Endothelial cell of umbilical vein (primary cell): ENCODE measurements around the gene STOML3. TPM values are rescaled to one million over a fixed set of nuclear protein-coding genes. Genes with fewer than 3 reads are reported as not detected.

ENCODE experiments used
- BruUV-seq: library from RNA; stranded (reverse); fragments of 400-500 nt; replicated peaks from 2 replicates; lab custom pipeline; 2021; lab: Mats Ljungman, UMichigan
- CTCF ChIA-PET: fragments of 300-600, 350-600 bp; sonication (Branson Sonifier 250); formaldehyde crosslinking; loops from one replicate; lab custom pipeline; 2021; ENCODE audit warnings: antibody characterized with exemption, inconsistent platforms; lab: Charles Lee
- POLR2A ChIA-PET: fragments of 300-600, 350-600 bp; sonication (Branson Sonifier 250); formaldehyde crosslinking; loops from one replicate; lab custom pipeline; 2021; ENCODE audit warnings: antibody characterized with exemption, inconsistent platforms; lab: Charles Lee
- DNase-seq: peaks from one replicate; pipeline ENCODE4 v3.0.0-alpha.2; 2011; ENCODE audit warnings: low read depth, low spot score
- FAIRE-seq: peaks from 2 replicates; lab custom pipeline; 2011; peaks lifted over from hg19 to GRCh38; lab: Jason Lieb, UNC
- H2AFZ ChIP-seq: 2 replicates; pipeline ENCODE4 v1.6.0; 2012; ENCODE audit warnings: low read depth, low read length, control low read depth, inconsistent platforms
- H3K27ac ChIP-seq: 2 replicates; pipeline ENCODE4 v1.5.1; 2011; ENCODE audit warnings: low read depth, mild to moderate bottlenecking, control low read depth, low read length, moderate library complexity; ENCODE audit not compliant: insufficient read depth
- H3K27me3 ChIP-seq, 2 experiments: 2 replicates each; pipeline versions ENCODE4 v1.6.0 to v1.6.1; 2011; ENCODE audit warnings: low read length in 2 of 2, mixed read lengths in 1 of 2; ENCODE audit not compliant: control insufficient read depth in 2 of 2, insufficient read depth in 2 of 2
- H3K36me3 ChIP-seq, 2 experiments: 2 replicates in 1 of 2; 3 replicates in 1 of 2; pipeline ENCODE4 v1.5.1; 2011; ENCODE audit warnings: low read length in 2 of 2, mild to moderate bottlenecking in 1 of 2, moderate library complexity in 1 of 2; ENCODE audit not compliant: control insufficient read depth in 2 of 2, insufficient read depth in 2 of 2; ENCODE audit errors: extremely low read depth in 1 of 2
- H3K4me1 ChIP-seq: 3 replicates; pipeline ENCODE4 v1.5.1; 2011; ENCODE audit warnings: mild to moderate bottlenecking, low read length; ENCODE audit not compliant: control insufficient read depth, insufficient read depth; ENCODE audit errors: extremely low read depth
- H3K4me2 ChIP-seq: 2 replicates; pipeline ENCODE4 v1.6.1; 2011; ENCODE audit warnings: low read length, control low read depth, mixed read lengths; ENCODE audit not compliant: insufficient read depth
- H3K4me3 ChIP-seq, 3 experiments: fragments of 200-600 bp in 1 of 3; sonication (generic), shearing (Covaris generic) in 1 of 3; replicated peaks in 1 of 3; 2 replicates each; pipeline ENCODE4 v1.5.1; 2011 to 2016; ENCODE audit warnings: control low read depth in 3 of 3, low read length in 3 of 3, mild to moderate bottlenecking in 2 of 3, inconsistent platforms in 1 of 3, low read depth in 1 of 3, moderate library complexity in 1 of 3; ENCODE audit not compliant: insufficient read depth in 1 of 3
- H3K79me2 ChIP-seq: 2 replicates; pipeline ENCODE4 v1.6.0; 2012; ENCODE audit warnings: low read length, inconsistent platforms; ENCODE audit not compliant: control insufficient read depth, insufficient read depth
- H3K9ac ChIP-seq: replicated peaks from 2 replicates; pipeline ENCODE3; 2011; ENCODE audit warnings: low read length, control low read depth; ENCODE audit not compliant: insufficient read depth; ENCODE audit errors: extremely low read depth
- H3K9me1 ChIP-seq: replicated peaks from 3 replicates; pipeline ENCODE4 v1.6.0; 2011; ENCODE audit warnings: mild to moderate bottlenecking, low read length; ENCODE audit not compliant: control insufficient read depth, insufficient read depth; ENCODE audit errors: extremely low read depth
- H3K9me3 ChIP-seq: replicated peaks from 2 replicates; pipeline ENCODE4 v1.5.1; 2012; ENCODE audit warnings: low read length, inconsistent platforms; ENCODE audit not compliant: control insufficient read depth, insufficient read depth
- H4K20me1 ChIP-seq: replicated peaks from 2 replicates; pipeline ENCODE3; 2011; ENCODE audit warnings: mild to moderate bottlenecking, low read length; ENCODE audit not compliant: control insufficient read depth, insufficient read depth; ENCODE audit errors: extremely low read depth
- FOS ChIP-seq: IDR thresholded peaks from 2 replicates; pipeline ENCODE4 v1.6.1; 2011; ENCODE audit warnings: mild to moderate bottlenecking, low read length, moderate library complexity, borderline replicate concordance; ENCODE audit not compliant: insufficient read depth
- JUN ChIP-seq: IDR thresholded peaks from 2 replicates; pipeline ENCODE4 v1.6.1; 2011; ENCODE audit warnings: borderline replicate concordance, low read depth; ENCODE audit not compliant: insufficient read length, insufficient read depth
- MYC ChIP-seq: IDR thresholded peaks from one replicate; pipeline ENCODE4 v1.6.1; 2011; ENCODE audit warnings: mild to moderate bottlenecking, low read depth, low read length
- POLR2A ChIP-seq: IDR thresholded peaks from 2 replicates; pipeline ENCODE4 v1.6.1; 2012; ENCODE audit warnings: low read depth, mild to moderate bottlenecking, control low read depth, low read length
- POLR2AphosphoS5 ChIP-seq: IDR thresholded peaks from 2 replicates; pipeline ENCODE4 v1.6.1; 2012; ENCODE audit warnings: low read depth, mild to moderate bottlenecking, control low read depth, low read length, moderate library complexity; ENCODE audit not compliant: insufficient read depth
- dilution Hi-C: fragments of 300-500 bp; cut with MboI; formaldehyde crosslinking; loops from one replicate; pipeline ENCODE4 v1.15.0; 2019; ENCODE audit warnings: low sequenced_read_pairs; ENCODE audit not compliant: extremely low pct_ligation_motif_present
- intact Hi-C: fragments of 100-400 bp; cut with micrococcal nuclease; formaldehyde crosslinking; loops from one replicate; pipeline ENCODE4 v1.10.0; 2022
- polyA plus RNA-seq, 4 experiments: library from polyadenylated mRNA; depleted of rRNA in 3 of 4; stranded (reverse) in 3 of 4; unstranded in 1 of 4; fragments of >200 nt; gene quantifications; 2 replicates each; pipeline versions ENCODE4 v1.2.1 to v1.2.3, GENCODE V29; 2011 to 2012; ENCODE audit warnings: missing spikeins in 1 of 4
- total RNA-seq: library from RNA; stranded (reverse); gene quantifications from 2 replicates; pipeline ENCODE4 v1.2.3, GENCODE V29; 2021
- TF ChIP-seq, protein P1 (sequence below): IDR thresholded peaks from 2 replicates; pipeline ENCODE4 v1.6.1; 2011; ENCODE audit not compliant: insufficient read depth, insufficient read length
- TF ChIP-seq, protein P2 (sequence below), 2 donors: IDR thresholded peaks; 1 replicate in 1 of 2; 2 replicates in 1 of 2; pipeline ENCODE4 v1.5.1; 2011; ENCODE audit warnings: low read length in 2 of 2, mild to moderate bottlenecking in 2 of 2, moderate library complexity in 2 of 2, control low read depth in 1 of 2, inconsistent platforms in 1 of 2, low read depth in 1 of 2; ENCODE audit not compliant: insufficient read depth in 1 of 2; ENCODE audit errors: extremely low read depth in 1 of 2

STOML3 gene
- total and polyA plus RNA-seq, 2 donors (not counting 3 experiments of a cell fraction or from before 2014, with no cell fraction given), result not detected

- H3K9me1 ChIP-seq, result no peaks in the 10 kb centered on the region
- H4K20me1 ChIP-seq, result no peaks in the 10 kb centered on the region
- no peaks in the 10 kb centered on the region for H3K79me2 ChIP-seq
- ChIA-PET POLR2A (no interaction called here), CTCF (no interaction called here)
- H2AFZ ChIP-seq, result no peak overlapping the region
- H3K4me1 ChIP-seq, result no peaks in the 10 kb centered on the region
- TF ChIP-seq, protein P1, sequence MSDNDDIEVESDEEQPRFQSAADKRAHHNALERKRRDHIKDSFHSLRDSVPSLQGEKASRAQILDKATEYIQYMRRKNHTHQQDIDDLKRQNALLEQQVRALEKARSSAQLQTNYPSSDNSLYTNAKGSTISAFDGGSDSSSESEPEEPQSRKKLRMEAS, result no peak
- TF ChIP-seq POLR2AphosphoS5, result no peak
- TF ChIP-seq, protein P2, sequence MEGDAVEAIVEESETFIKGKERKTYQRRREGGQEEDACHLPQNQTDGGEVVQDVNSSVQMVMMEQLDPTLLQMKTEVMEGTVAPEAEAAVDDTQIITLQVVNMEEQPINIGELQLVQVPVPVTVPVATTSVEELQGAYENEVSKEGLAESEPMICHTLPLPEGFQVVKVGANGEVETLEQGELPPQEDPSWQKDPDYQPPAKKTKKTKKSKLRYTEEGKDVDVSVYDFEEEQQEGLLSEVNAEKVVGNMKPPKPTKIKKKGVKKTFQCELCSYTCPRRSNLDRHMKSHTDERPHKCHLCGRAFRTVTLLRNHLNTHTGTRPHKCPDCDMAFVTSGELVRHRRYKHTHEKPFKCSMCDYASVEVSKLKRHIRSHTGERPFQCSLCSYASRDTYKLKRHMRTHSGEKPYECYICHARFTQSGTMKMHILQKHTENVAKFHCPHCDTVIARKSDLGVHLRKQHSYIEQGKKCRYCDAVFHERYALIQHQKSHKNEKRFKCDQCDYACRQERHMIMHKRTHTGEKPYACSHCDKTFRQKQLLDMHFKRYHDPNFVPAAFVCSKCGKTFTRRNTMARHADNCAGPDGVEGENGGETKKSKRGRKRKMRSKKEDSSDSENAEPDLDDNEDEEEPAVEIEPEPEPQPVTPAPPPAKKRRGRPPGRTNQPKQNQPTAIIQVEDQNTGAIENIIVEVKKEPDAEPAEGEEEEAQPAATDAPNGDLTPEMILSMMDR (IDR thresholded peaks at IDR 0.05; ENCODE audit: extremely low read depth in 1 of 2, insufficient read depth in 1 of 2, low read depth in 1 of 2, low read length in 2 of 2), result no peak
- TF ChIP-seq FOS, result no peak
- TF ChIP-seq JUN, result no peak
- TF ChIP-seq MYC, result no peak
- no peak for TF ChIP-seq POLR2A
- no peak overlapping the region for H3K4me3 ChIP-seq
- no peaks in the 10 kb centered on the region for H3K9me3 ChIP-seq
- H3K27ac ChIP-seq, result no peak overlapping the region
- H3K36me3 ChIP-seq, result no peaks in the 10 kb centered on the region
- dilution Hi-C loops (no loop called here), intact Hi-C loops (no loop called here)
- peaks cover 2 to 3% of the 10 kb centered on the region in 2 experiments for H3K27me3 ChIP-seq
- FAIRE-seq (no peak), DNase-seq (no peak)
- H3K9ac ChIP-seq, result no peak overlapping the region
- no peak overlapping the region for H3K4me2 ChIP-seq
- no TSS peak for BruUV-seq
These were observed 49.2 kb downstream of the STOML3 start for GRCh38 chr13:38941353-38941945.
